ENCODE data around the gene SPRY4.

DNA sequence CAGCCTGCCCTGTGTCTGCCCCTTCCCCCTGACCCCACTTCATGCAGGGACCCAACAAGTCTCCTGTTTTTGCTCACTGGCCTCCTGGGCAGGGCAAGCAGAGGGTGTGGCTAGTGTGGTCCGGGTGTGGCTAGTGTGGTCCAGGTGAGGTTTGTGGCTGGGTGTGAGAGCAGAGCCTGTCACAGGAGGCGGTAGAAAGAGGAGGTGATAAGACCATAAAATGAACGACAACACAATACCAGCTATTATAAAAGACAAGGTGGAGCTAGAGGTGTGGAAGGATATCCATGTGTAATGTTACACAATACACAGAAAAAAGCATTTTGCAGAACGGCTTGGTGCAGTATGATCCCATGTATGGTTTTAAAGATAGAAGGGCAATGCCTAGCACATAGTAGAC, 23.3 kb downstream of the SPRY4 start:
- TF ChIP-seq POLR2AphosphoS5 (IDR thresholded peaks at IDR 0.05; ENCODE audit: low read depth, low read length) (no peak), TAF1 (IDR thresholded peaks at IDR 0.05; ENCODE audit: borderline replicate concordance, insufficient read depth, low read length) (no peak), SIN3A (IDR thresholded peaks at IDR 0.05; ENCODE audit: borderline replicate concordance, insufficient read depth, low read length) (no peak), FOXP2 (optimal IDR thresholded peaks at IDR 0.05; ENCODE audit: borderline replicate concordance, extremely low read depth, extremely low read length, insufficient read depth) (no peak)
- TF ChIP-seq, protein P1, sequence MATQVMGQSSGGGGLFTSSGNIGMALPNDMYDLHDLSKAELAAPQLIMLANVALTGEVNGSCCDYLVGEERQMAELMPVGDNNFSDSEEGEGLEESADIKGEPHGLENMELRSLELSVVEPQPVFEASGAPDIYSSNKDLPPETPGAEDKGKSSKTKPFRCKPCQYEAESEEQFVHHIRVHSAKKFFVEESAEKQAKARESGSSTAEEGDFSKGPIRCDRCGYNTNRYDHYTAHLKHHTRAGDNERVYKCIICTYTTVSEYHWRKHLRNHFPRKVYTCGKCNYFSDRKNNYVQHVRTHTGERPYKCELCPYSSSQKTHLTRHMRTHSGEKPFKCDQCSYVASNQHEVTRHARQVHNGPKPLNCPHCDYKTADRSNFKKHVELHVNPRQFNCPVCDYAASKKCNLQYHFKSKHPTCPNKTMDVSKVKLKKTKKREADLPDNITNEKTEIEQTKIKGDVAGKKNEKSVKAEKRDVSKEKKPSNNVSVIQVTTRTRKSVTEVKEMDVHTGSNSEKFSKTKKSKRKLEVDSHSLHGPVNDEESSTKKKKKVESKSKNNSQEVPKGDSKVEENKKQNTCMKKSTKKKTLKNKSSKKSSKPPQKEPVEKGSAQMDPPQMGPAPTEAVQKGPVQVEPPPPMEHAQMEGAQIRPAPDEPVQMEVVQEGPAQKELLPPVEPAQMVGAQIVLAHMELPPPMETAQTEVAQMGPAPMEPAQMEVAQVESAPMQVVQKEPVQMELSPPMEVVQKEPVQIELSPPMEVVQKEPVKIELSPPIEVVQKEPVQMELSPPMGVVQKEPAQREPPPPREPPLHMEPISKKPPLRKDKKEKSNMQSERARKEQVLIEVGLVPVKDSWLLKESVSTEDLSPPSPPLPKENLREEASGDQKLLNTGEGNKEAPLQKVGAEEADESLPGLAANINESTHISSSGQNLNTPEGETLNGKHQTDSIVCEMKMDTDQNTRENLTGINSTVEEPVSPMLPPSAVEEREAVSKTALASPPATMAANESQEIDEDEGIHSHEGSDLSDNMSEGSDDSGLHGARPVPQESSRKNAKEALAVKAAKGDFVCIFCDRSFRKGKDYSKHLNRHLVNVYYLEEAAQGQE (IDR thresholded peaks at IDR 0.05; ENCODE audit: insufficient read depth in 1 of 2, low read depth in 2 of 2, low read length in 2 of 2) = no peak
